Measurements from ENCODE around the gene STK24. TPM values are rescaled to one million over a fixed set of nuclear protein-coding genes. Genes with fewer than 3 reads are reported as not detected.

STK24 gene
- total RNA-seq, 2 donors from 2014 or later = 115 to 125 TPM

DNA sequence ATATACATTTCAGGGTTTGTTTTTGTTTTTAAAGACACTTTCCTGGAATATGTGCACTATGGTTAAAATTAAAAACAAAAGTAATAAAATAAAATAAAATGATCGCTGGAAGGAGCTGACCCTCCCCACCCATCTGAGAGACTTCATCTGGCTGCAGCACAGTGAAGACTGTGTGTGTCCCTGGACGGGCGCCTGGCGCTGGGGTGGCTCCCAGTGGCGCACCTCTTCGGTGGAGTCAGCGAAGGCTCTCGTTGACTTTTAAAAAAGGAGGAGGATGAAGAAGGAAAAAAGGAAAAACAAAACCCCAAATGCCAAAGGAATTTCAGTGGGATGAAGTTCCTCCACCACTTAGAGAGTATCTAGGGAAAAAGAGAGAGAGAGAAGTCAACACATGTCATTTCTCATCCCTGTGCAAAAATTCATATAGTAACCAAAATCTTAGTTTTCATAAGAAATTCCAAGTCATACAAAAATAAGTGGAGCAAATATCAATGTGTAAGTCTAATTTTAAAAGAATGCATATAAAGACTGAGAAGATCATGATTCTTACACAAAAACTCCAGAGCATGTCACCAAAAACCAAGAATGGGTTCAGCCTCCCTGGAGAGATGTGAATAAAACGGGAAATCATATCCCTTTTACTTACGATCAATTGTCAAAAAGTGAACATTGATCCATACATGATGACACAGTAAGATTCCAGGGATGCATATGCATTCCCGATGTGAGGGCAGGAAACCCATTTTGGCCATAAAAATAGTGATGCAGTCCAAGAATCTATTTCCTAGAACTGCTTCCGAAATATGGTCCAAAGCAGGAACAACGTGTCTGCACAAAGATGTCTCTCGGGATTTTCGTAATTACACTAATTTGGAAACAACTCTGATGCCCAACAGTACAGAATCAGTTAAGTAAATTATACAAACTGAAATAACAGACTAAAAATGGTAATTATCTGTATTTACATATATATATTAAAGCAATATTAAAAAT, 123.8 kb downstream of the STK24 start:
- Mint-ChIP-seq H3K4me3 (no peak overlapping the region), H3K36me3 (ENCODE audit: low read depth) (peaks cover 61% of the 10 kb centered on the region), H3K27me3 (ENCODE audit: insufficient read depth) (no peaks in the 10 kb centered on the region), H3K27ac (no peak overlapping the region), H3K9me3 (no peaks in the 10 kb centered on the region), H3K4me1 (peaks cover 31% of the 10 kb centered on the region)
- no peak overlapping the region for H3K9ac ChIP-seq (ENCODE audit: extremely low read depth, low read length, poor library complexity, severe bottlenecking)
- H3K9me3 ChIP-seq (ENCODE audit: control insufficient read depth, low read length) = no peaks in the 10 kb centered on the region
- H3K27me3 ChIP-seq (ENCODE audit: control insufficient read depth, insufficient read depth, low read length, poor library complexity, severe bottlenecking) = no peaks in the 10 kb centered on the region
- WGBS, 2 experiments (ENCODE audit: insufficient coverage in 1 of 2, insufficient read length in 1 of 2) = 96 to 98% methylated on average over 9 to 15 of the region's 15 CpGs
- no peak overlapping the region for H3K4me3 ChIP-seq (ENCODE audit: low read length)
- no peak for DNase-seq
- peaks cover 15% of the 10 kb centered on the region for H3K4me1 ChIP-seq (ENCODE audit: control insufficient read depth, insufficient read depth, low read length)
- H3K27ac ChIP-seq (ENCODE audit: low read depth, low read length) = no peak overlapping the region
- TF ChIP-seq, protein P1, sequence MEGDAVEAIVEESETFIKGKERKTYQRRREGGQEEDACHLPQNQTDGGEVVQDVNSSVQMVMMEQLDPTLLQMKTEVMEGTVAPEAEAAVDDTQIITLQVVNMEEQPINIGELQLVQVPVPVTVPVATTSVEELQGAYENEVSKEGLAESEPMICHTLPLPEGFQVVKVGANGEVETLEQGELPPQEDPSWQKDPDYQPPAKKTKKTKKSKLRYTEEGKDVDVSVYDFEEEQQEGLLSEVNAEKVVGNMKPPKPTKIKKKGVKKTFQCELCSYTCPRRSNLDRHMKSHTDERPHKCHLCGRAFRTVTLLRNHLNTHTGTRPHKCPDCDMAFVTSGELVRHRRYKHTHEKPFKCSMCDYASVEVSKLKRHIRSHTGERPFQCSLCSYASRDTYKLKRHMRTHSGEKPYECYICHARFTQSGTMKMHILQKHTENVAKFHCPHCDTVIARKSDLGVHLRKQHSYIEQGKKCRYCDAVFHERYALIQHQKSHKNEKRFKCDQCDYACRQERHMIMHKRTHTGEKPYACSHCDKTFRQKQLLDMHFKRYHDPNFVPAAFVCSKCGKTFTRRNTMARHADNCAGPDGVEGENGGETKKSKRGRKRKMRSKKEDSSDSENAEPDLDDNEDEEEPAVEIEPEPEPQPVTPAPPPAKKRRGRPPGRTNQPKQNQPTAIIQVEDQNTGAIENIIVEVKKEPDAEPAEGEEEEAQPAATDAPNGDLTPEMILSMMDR (conservative IDR thresholded peaks at IDR 0.05) = no peak
- H3K36me3 ChIP-seq (ENCODE audit: control insufficient read depth, insufficient read depth, low read length) = peaks cover 86% of the 10 kb centered on the region

DNA sequence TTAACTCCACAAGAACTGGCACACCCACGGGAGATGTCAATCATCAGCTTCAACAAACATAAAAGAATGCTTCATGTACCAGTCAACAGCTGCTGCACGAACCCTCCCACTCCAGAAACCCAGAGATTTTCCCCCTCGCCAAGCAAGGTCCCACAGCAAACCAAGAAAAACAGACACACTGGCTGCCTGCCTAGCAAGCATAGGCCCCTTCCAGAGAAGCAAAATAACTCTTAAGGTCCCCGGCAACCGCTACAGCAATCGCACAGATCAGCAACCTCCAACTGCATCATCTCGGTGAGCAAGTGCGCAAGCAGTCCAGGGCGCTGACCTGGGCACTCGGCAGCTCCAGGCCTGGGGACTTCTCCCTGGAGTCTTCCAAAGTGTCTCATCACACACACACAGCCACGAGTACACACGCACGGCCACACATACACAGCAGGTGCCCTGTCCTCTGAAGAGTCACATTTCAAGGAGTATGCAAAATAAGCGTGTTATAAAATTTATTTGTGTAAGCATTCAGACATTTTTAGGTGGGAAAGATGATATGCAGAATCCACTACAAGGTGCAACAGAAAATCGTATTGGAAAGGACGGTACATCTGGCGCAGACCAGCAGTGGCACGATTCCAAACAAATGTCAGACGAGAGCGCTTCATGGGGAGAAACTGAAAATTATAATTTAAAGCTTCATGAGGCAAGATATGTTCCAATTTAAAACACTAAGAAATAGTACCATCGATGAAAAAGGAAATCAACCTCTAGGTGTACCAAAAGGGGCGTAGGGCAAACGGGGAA, 125.0 kb downstream of the STK24 start:
- Mint-ChIP-seq H3K27me3 (ENCODE audit: insufficient read depth) (no peaks in the 10 kb centered on the region), H3K36me3 (ENCODE audit: low read depth) (peaks cover 64% of the 10 kb centered on the region), H3K4me3 (no peak overlapping the region), H3K4me1 (peaks cover 31% of the 10 kb centered on the region), H3K9me3 (no peaks in the 10 kb centered on the region), H3K27ac (peak overlapping the region; percentile 89)
- DNase-seq = no peak
- no peak overlapping the region for H3K4me3 ChIP-seq (ENCODE audit: low read length)
- 92 to 95% methylated on average over 16 to 23 of the region's 23 CpGs for WGBS, 2 experiments (ENCODE audit: insufficient coverage in 1 of 2, insufficient read length in 1 of 2)
- TF ChIP-seq, protein P1 (conservative IDR thresholded peaks at IDR 0.05) = no peak
- H3K9ac ChIP-seq (ENCODE audit: extremely low read depth, low read length, poor library complexity, severe bottlenecking) = no peak overlapping the region
- H3K9me3 ChIP-seq (ENCODE audit: control insufficient read depth, low read length) = no peaks in the 10 kb centered on the region
- H3K4me1 ChIP-seq (ENCODE audit: control insufficient read depth, insufficient read depth, low read length) = peaks cover 15% of the 10 kb centered on the region
- no peaks in the 10 kb centered on the region for H3K27me3 ChIP-seq (ENCODE audit: control insufficient read depth, insufficient read depth, low read length, poor library complexity, severe bottlenecking)
- peak overlapping the region; percentile 80 for H3K27ac ChIP-seq (ENCODE audit: low read depth, low read length)
- H3K36me3 ChIP-seq (ENCODE audit: control insufficient read depth, insufficient read depth, low read length) = peaks cover 88% of the 10 kb centered on the region

DNA sequence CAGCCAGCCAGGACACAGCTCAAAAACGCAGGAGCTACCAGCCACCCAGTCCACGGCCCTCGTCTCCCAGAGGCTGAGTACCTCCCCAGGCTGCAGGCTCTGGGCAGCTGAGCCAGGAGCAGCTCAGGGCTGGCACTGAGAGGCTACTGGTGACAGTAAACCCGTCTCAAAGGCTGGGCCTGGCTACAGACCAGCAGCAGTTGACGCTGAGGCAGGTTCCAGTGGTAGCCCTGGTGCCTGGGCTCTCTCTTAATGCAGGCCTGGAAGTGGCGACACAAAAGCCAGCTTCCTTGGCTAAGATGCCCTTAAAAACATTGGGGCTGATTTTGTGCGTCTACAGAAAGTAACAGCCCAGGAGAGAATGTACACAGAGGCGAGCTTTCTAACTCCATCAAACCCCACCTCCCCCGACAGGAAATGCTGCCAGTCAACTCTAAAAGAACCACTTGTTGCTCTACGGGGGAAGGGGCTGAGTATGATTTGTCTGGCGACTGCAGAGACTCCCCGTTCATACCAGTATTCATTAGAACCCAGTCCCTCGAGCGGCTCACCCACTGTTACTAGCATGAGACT, 126.3 kb downstream of the STK24 start:
- 82 to 90% methylated on average over 7 to 14 of the region's 14 CpGs for WGBS, 2 experiments (ENCODE audit: insufficient coverage in 1 of 2, insufficient read length in 1 of 2)
- Histone ChIP-seq H3K27ac (ENCODE audit: low read depth, low read length) (peak overlapping the region; percentile 80), H3K36me3 (ENCODE audit: control insufficient read depth, insufficient read depth, low read length) (peaks cover 88% of the 10 kb centered on the region), H3K4me1 (ENCODE audit: control insufficient read depth, insufficient read depth, low read length) (peaks cover 15% of the 10 kb centered on the region), H3K9me3 (ENCODE audit: control insufficient read depth, low read length) (no peaks in the 10 kb centered on the region), H3K4me3 (ENCODE audit: low read length) (no peak overlapping the region), H3K9ac (ENCODE audit: extremely low read depth, low read length, poor library complexity, severe bottlenecking) (no peak overlapping the region), H3K27me3 (ENCODE audit: control insufficient read depth, insufficient read depth, low read length, poor library complexity, severe bottlenecking) (no peaks in the 10 kb centered on the region)
- Mint-ChIP-seq H3K9me3 (no peaks in the 10 kb centered on the region), H3K4me3 (no peak overlapping the region), H3K36me3 (ENCODE audit: low read depth) (peaks cover 63% of the 10 kb centered on the region), H3K27ac (peak overlapping the region; percentile 89), H3K4me1 (peaks cover 31% of the 10 kb centered on the region), H3K27me3 (ENCODE audit: insufficient read depth) (no peaks in the 10 kb centered on the region)
- TF ChIP-seq, protein P1 (conservative IDR thresholded peaks at IDR 0.05) = no peak
- peak; percentile 69 for DNase-seq

Data from endodermal cell (in vitro differentiated cells).